ENCODE results near the gene DDIT4.

The DDIT4 gene

GRCh38 chr10:72270607-72271281, 3.0 kb upstream of the DDIT4 start:
- Mint-ChIP-seq H3K36me3 (ENCODE audit: low read depth) (peaks cover 13% of the 10 kb centered on the region), H3K4me1 (peaks cover 45% of the 10 kb centered on the region), H3K9me3 (no peaks in the 10 kb centered on the region), H3K27me3 (ENCODE audit: low read depth) (no peaks in the 10 kb centered on the region), H3K4me3 (peak overlapping the region; percentile 49 to 63 (median 62)), H3K27ac (peak overlapping the region; percentile 79 to 86 (median 80))
- TF ChIP-seq, protein P1, sequence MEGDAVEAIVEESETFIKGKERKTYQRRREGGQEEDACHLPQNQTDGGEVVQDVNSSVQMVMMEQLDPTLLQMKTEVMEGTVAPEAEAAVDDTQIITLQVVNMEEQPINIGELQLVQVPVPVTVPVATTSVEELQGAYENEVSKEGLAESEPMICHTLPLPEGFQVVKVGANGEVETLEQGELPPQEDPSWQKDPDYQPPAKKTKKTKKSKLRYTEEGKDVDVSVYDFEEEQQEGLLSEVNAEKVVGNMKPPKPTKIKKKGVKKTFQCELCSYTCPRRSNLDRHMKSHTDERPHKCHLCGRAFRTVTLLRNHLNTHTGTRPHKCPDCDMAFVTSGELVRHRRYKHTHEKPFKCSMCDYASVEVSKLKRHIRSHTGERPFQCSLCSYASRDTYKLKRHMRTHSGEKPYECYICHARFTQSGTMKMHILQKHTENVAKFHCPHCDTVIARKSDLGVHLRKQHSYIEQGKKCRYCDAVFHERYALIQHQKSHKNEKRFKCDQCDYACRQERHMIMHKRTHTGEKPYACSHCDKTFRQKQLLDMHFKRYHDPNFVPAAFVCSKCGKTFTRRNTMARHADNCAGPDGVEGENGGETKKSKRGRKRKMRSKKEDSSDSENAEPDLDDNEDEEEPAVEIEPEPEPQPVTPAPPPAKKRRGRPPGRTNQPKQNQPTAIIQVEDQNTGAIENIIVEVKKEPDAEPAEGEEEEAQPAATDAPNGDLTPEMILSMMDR (IDR thresholded peaks at IDR 0.05; ENCODE audit: unreplicated experiment in 3 of 3): no peak

DNA sequence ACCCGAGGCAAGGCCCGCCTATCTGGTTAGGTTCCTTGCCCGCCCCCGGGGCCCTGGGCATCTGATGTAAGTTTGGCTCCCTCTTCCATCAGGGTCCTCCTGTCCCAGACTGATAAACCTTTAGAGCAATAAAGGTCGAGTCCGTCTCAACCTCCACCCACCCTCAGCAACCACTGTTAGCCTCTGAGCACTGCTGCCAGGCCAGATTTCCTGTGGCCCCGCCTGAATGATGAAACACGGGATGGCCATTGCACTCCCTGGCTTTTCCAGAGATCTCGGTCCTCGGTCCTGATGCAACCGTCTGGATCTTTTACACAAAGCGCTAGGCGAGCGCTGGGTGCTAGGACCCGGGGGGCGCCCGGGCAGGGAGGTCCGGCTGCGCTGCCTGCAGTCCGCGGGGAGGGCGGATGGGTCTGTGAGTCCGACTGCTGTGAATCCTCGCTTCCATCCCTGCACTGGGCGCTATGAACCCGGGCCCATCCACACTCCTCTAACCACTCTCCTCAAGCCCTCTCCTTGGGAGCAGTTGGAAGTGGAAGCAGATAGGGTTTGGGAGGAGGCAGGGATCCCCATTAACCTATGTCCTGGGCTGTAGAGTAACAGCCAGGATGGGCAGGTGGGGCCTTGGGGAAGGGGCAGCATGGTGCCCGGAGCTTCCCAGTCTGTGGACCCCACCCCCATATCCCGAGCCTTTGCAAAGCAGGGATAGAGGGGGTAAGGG, 875 bp upstream of the DDIT4 start:
- Mint-ChIP-seq H3K27me3 (ENCODE audit: low read depth) (no peaks in the 10 kb centered on the region), H3K36me3 (ENCODE audit: low read depth) (peaks cover 19% of the 10 kb centered on the region), H3K4me3 (peak overlapping the region; percentile 97 to 98 (median 97)), H3K27ac (peak overlapping the region; percentile 93 to 99 (median 99)), H3K4me1 (peaks cover 53% of the 10 kb centered on the region), H3K9me3 (no peaks in the 10 kb centered on the region)
- TF ChIP-seq, protein P1 (IDR thresholded peaks at IDR 0.05; ENCODE audit: unreplicated experiment in 3 of 3): no peak

GRCh38 chr10:72274213-72274729, 547 bp downstream of the DDIT4 start:
- H3K4me1 Mint-ChIP-seq: peaks cover 61% of the 10 kb centered on the region
- TF ChIP-seq, protein P1 (IDR thresholded peaks at IDR 0.05; ENCODE audit: unreplicated experiment in 3 of 3): no peak
- H3K9me3 Mint-ChIP-seq: no peaks in the 10 kb centered on the region
- peaks cover 3% of the 10 kb centered on the region for H3K27me3 Mint-ChIP-seq (ENCODE audit: low read depth)
- H3K36me3 Mint-ChIP-seq (ENCODE audit: low read depth): peaks cover 19% of the 10 kb centered on the region
- H3K27ac Mint-ChIP-seq: peak overlapping the region; percentile 93 to 99 (median 99)
- peak overlapping the region; percentile 97 to 98 (median 97) for H3K4me3 Mint-ChIP-seq

GRCh38 chr10:72274730-72275350, 1.1 kb downstream of the DDIT4 start:
- peaks cover 61% of the 10 kb centered on the region for H3K4me1 Mint-ChIP-seq
- peaks cover 3% of the 10 kb centered on the region for H3K27me3 Mint-ChIP-seq (ENCODE audit: low read depth)
- no peaks in the 10 kb centered on the region for H3K9me3 Mint-ChIP-seq
- peaks cover 19% of the 10 kb centered on the region for H3K36me3 Mint-ChIP-seq (ENCODE audit: low read depth)
- TF ChIP-seq, protein P1 (IDR thresholded peaks at IDR 0.05; ENCODE audit: unreplicated experiment in 3 of 3): peak; percentile 50 to 66 (median 60)
- peak overlapping the region; percentile 93 to 99 (median 99) for H3K27ac Mint-ChIP-seq
- peak overlapping the region; percentile 97 to 98 (median 97) for H3K4me3 Mint-ChIP-seq

GRCh38 chr10:72275351-72276012, 1.8 kb downstream of the DDIT4 start:
- peak overlapping the region; percentile 93 to 99 (median 99) for H3K27ac Mint-ChIP-seq
- peaks cover 57% of the 10 kb centered on the region for H3K4me1 Mint-ChIP-seq
- H3K4me3 Mint-ChIP-seq: peak overlapping the region; percentile 97 to 98 (median 97)
- H3K36me3 Mint-ChIP-seq (ENCODE audit: low read depth): peaks cover 19% of the 10 kb centered on the region
- no peaks in the 10 kb centered on the region for H3K9me3 Mint-ChIP-seq
- TF ChIP-seq, protein P1 (IDR thresholded peaks at IDR 0.05; ENCODE audit: unreplicated experiment in 3 of 3): no peak
- H3K27me3 Mint-ChIP-seq (ENCODE audit: low read depth): peaks cover 3% of the 10 kb centered on the region
